Neural cell (in vitro differentiated cells): ENCODE measurements around the gene GATAD2A.

Experiments used
- EZH2 ChIP-seq: fragments of 200-600, 300-800 bp; shearing (Covaris generic), sonication (generic); IDR thresholded peaks from 2 replicates; pipeline ENCODE4 v1.6.1; 2014; ENCODE audit warnings: antibody characterized with exemption, low read length, borderline replicate concordance, mild to moderate bottlenecking; ENCODE audit not compliant: insufficient read depth, poor library complexity, severe bottlenecking
- POLR2AphosphoS5 ChIP-seq: IDR thresholded peaks from 2 replicates; pipeline ENCODE4 v1.6.1; 2012
- RAD21 ChIP-seq: fragments of 450-650 bp; conservative IDR thresholded peaks from 2 replicates; pipeline ENCODE4 v1.6.1; 2014; ENCODE audit warnings: antibody characterized with exemption, mild to moderate bottlenecking, moderate library complexity
- TAF1 ChIP-seq: IDR thresholded peaks from 2 replicates; pipeline ENCODE4 v1.6.1; 2012; ENCODE audit warnings: low read depth
- TF ChIP-seq, protein P1 (sequence below): fragments of 450-650 bp; IDR thresholded peaks from 2 replicates; pipeline ENCODE4 v1.5.1; 2014; ENCODE audit warnings: antibody characterized with exemption, mild to moderate bottlenecking, moderate library complexity; ENCODE audit not compliant: poor library complexity, severe bottlenecking

- no peak for TF ChIP-seq POLR2AphosphoS5
- TF ChIP-seq, protein P1, sequence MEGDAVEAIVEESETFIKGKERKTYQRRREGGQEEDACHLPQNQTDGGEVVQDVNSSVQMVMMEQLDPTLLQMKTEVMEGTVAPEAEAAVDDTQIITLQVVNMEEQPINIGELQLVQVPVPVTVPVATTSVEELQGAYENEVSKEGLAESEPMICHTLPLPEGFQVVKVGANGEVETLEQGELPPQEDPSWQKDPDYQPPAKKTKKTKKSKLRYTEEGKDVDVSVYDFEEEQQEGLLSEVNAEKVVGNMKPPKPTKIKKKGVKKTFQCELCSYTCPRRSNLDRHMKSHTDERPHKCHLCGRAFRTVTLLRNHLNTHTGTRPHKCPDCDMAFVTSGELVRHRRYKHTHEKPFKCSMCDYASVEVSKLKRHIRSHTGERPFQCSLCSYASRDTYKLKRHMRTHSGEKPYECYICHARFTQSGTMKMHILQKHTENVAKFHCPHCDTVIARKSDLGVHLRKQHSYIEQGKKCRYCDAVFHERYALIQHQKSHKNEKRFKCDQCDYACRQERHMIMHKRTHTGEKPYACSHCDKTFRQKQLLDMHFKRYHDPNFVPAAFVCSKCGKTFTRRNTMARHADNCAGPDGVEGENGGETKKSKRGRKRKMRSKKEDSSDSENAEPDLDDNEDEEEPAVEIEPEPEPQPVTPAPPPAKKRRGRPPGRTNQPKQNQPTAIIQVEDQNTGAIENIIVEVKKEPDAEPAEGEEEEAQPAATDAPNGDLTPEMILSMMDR, result no peak
- no peak for TF ChIP-seq EZH2
- TF ChIP-seq RAD21, result no peak
- TF ChIP-seq TAF1, result no peak
Measured at GRCh38 chr19:19438366-19439175, 33.1 kb downstream of the GATAD2A start.
